Cardiac fibroblast (primary cell): Measurements from ENCODE around the gene ASXL2.

Experiments
- DNase-seq, 2 donors: peaks; one replicate each; pipeline versions ENCODE4 v3.0.0 to v3.0.0-alpha.2; 2010; ENCODE audit warnings: low read depth in 2 of 2
- H3K4me3 ChIP-seq, 2 donors: replicated peaks in 1 of 2; 1 replicate in 1 of 2; 2 replicates in 1 of 2; pipeline ENCODE4 v1.5.1; 2011; ENCODE audit warnings: low read depth in 2 of 2, low read length in 2 of 2, mild to moderate bottlenecking in 2 of 2, moderate library complexity in 1 of 2
- CTCF ChIP-seq: IDR thresholded peaks from one replicate; pipeline ENCODE4 v1.5.1; 2011; ENCODE audit warnings: low read depth, mild to moderate bottlenecking, low read length, inconsistent platforms

The ASXL2 gene

GRCh38 chr2:25895018-25895417 is 16.7 kb upstream of the ASXL2 start:
- H3K4me3 ChIP-seq = no peak overlapping the region
- no peak for TF ChIP-seq CTCF
- DNase-seq = no peak

GRCh38 chr2:25894135-25894830 is 16.0 kb upstream of the ASXL2 start:
- no peak overlapping the region for H3K4me3 ChIP-seq
- no peak for TF ChIP-seq CTCF
- DNase-seq = peak; percentile 63 to 73

- TF ChIP-seq CTCF = no peak
- DNase-seq = no peak
- no peak overlapping the region for H3K4me3 ChIP-seq
Measured at GRCh38 chr2:25891672-25892071, 13.4 kb upstream of the ASXL2 start.

GRCh38 chr2:25887624-25888242 is 9.4 kb upstream of the ASXL2 start:
- no peak for DNase-seq
- no peak for TF ChIP-seq CTCF

GRCh38 chr2:25885933-25886332 is 7.6 kb upstream of the ASXL2 start:
- DNase-seq = peak in 1 of 2 donors; percentile 89
- H3K4me3 ChIP-seq = no peak overlapping the region
- TF ChIP-seq CTCF = no peak

More at GRCh38 chr2:25887624-25888242, 9.4 kb upstream of the ASXL2 start:
- no peak overlapping the region for H3K4me3 ChIP-seq

- no peak for TF ChIP-seq CTCF
- DNase-seq = no peak
- no peak overlapping the region for H3K4me3 ChIP-seq
Measured at GRCh38 chr2:25881764-25882163, 3.5 kb upstream of the ASXL2 start.
